HG02759 (cell line): Measurements from ENCODE around the gene FAM180B.

Source experiments
- ATAC-seq: cut with Tn5 transposase; IDR thresholded peaks from one replicate; pipeline ENCODE4 v1.9.1; 2021; ENCODE audit warnings: mild to moderate bottlenecking, moderate library complexity; ENCODE audit not compliant: unreplicated experiment

The FAM180B gene

GRCh38 chr11:47566149-47566698, 20.3 kb upstream of the FAM180B start:
- no peak for ATAC-seq

- ATAC-seq: no peak
Observed at GRCh38 chr11:47569646-47570045, 16.8 kb upstream of the FAM180B start.

GRCh38 chr11:47570651-47571356, 15.7 kb upstream of the FAM180B start:
- ATAC-seq: no peak

- no peak for ATAC-seq
Observed at GRCh38 chr11:47571357-47571729, 15.1 kb upstream of the FAM180B start.

GRCh38 chr11:47571895-47572294, 14.6 kb upstream of the FAM180B start:
- no peak for ATAC-seq

- no peak for ATAC-seq
Observed at GRCh38 chr11:47572715-47573255, 13.7 kb upstream of the FAM180B start.

- ATAC-seq: no peak
Observed at GRCh38 chr11:47573321-47573720, 13.2 kb upstream of the FAM180B start.

GRCh38 chr11:47577460-47578041, 8.9 kb upstream of the FAM180B start:
- ATAC-seq: no peak

- ATAC-seq: peak; percentile 93
Observed at GRCh38 chr11:47578524-47579494, 7.7 kb upstream of the FAM180B start, which contains the start of the genes KBTBD4 and NDUFS3. Gene KBTBD4 (minus strand): TSS chr11:47578970. CDS start chr11:47578951, 19 bp downstream. Gene NDUFS3 (plus strand): TSS chr11:47579074. CDS start chr11:47579092, 18 bp downstream.

GRCh38 chr11:47583844-47584243, 2.6 kb upstream of the FAM180B start:
- ATAC-seq: no peak

- ATAC-seq: no peak
Observed at GRCh38 chr11:47587039-47587716, 700 bp downstream of the FAM180B start.

- ATAC-seq: no peak
Observed at GRCh38 chr11:47587723-47588326, 1.3 kb downstream of the FAM180B start.

GRCh38 chr11:47589118-47589517, 2.6 kb downstream of the FAM180B start:
- no peak for ATAC-seq

- no peak for ATAC-seq
Observed at GRCh38 chr11:47589584-47589976, 3.1 kb downstream of the FAM180B start.

- no peak for ATAC-seq
Observed at GRCh38 chr11:47589977-47590861, 3.7 kb downstream of the FAM180B start.

- ATAC-seq: no peak
Observed at GRCh38 chr11:47591764-47592163, 5.3 kb downstream of the FAM180B start.

GRCh38 chr11:47592251-47592650, 5.8 kb downstream of the FAM180B start:
- no peak for ATAC-seq

GRCh38 chr11:47592970-47593369, 6.5 kb downstream of the FAM180B start:
- ATAC-seq: no peak

GRCh38 chr11:47593492-47593933, 7.0 kb downstream of the FAM180B start:
- ATAC-seq: no peak
